ENCODE measurements around the gene FBH1. TPM values are rescaled to one million over a fixed set of nuclear protein-coding genes. Genes with fewer than 3 reads are reported as not detected.
"Not testable (repeated sequence)": the region's sequence is repeated elsewhere in the genome, so short reads cannot be mapped to it uniquely, and the experiment has no call there.

The FBH1 gene
- total RNA-seq, 1 experiment from 2014 or later: 50.5 TPM

GRCh38 chr10:5961405-5962100, 71.5 kb downstream of the FBH1 start:
- H3K4me1 ChIP-seq (ENCODE audit: control insufficient read depth, insufficient read depth, low read length): no peaks in the 10 kb centered on the region
- H3K36me3 ChIP-seq (ENCODE audit: control insufficient read depth, insufficient read depth, low read length): no peaks in the 10 kb centered on the region
- H3K9me3 ChIP-seq (ENCODE audit: control insufficient read depth, insufficient read depth, low read depth, low read length): no peaks in the 10 kb centered on the region
- H3K4me3 ChIP-seq (ENCODE audit: low read depth in 2 of 2, low read length in 2 of 2): no peak overlapping the region
- TF ChIP-seq REST (IDR thresholded peaks at IDR 0.05; ENCODE audit: insufficient read depth in 1 of 2, low read depth in 2 of 2, low read length in 1 of 2) (no peak), SIN3A (IDR thresholded peaks at IDR 0.05; ENCODE audit: borderline replicate concordance, insufficient read depth, low read depth, low read length) (no peak), TCF7L2 (IDR thresholded peaks at IDR 0.05; ENCODE audit: low read depth, low read length) (no peak), CTCF (IDR thresholded peaks at IDR 0.05) (no peak), POLR2AphosphoS5 (IDR thresholded peaks at IDR 0.05; ENCODE audit: low read depth, low read length) (no peak)
- no peaks in the 10 kb centered on the region for H3K27me3 ChIP-seq (ENCODE audit: control insufficient read depth, insufficient read depth, low read length)
- no TSS peak for BruUV-seq (replicated peaks)
- no peak for ATAC-seq
- CTCF ChIA-PET: no interaction called here
- DNase-seq (ENCODE audit: low read depth, low spot score): no peak
- POLR2A ChIA-PET: no interaction called here
- in situ Hi-C loops (cut with HindIII; ENCODE audit: low pct_unique_long_range_greater_than_20kb, low sequenced_read_pairs): no loop called here
- intact Hi-C loops (cut with micrococcal nuclease; ENCODE audit: unreplicated experiment): no loop called here
- H3K27ac ChIP-seq (ENCODE audit: low read length): no peak overlapping the region

- H3K9me3 ChIP-seq (ENCODE audit: control insufficient read depth, insufficient read depth, low read depth, low read length); H3K4me1 ChIP-seq (ENCODE audit: control insufficient read depth, insufficient read depth, low read length); ATAC-seq; H3K36me3 ChIP-seq (ENCODE audit: control insufficient read depth, insufficient read depth, low read length); POLR2A ChIA-PET; H3K4me3 ChIP-seq (ENCODE audit: low read depth in 2 of 2, low read length in 2 of 2); DNase-seq (ENCODE audit: low read depth, low spot score); in situ Hi-C loops (cut with HindIII; ENCODE audit: low pct_unique_long_range_greater_than_20kb, low sequenced_read_pairs); CTCF ChIA-PET; BruUV-seq (replicated peaks); H3K27me3 ChIP-seq (ENCODE audit: control insufficient read depth, insufficient read depth, low read length); H3K27ac ChIP-seq (ENCODE audit: low read length); intact Hi-C loops (cut with micrococcal nuclease; ENCODE audit: unreplicated experiment): not testable (repeated sequence)
Measured at GRCh38 chr10:5962358-5962940, 72.4 kb downstream of the FBH1 start.

- in situ Hi-C loops (cut with HindIII; ENCODE audit: low pct_unique_long_range_greater_than_20kb, low sequenced_read_pairs) (no loop called here), intact Hi-C loops (cut with micrococcal nuclease; ENCODE audit: unreplicated experiment) (no loop called here)
- H3K36me3 ChIP-seq (ENCODE audit: control insufficient read depth, insufficient read depth, low read length): no peaks in the 10 kb centered on the region
- POLR2A ChIA-PET: no interaction called here
- CTCF ChIA-PET: no interaction called here
- H3K9me3 ChIP-seq (ENCODE audit: control insufficient read depth, insufficient read depth, low read depth, low read length): no peaks in the 10 kb centered on the region
- H3K27ac ChIP-seq (ENCODE audit: low read length): no peak overlapping the region
- H3K27me3 ChIP-seq (ENCODE audit: control insufficient read depth, insufficient read depth, low read length): no peaks in the 10 kb centered on the region
- H3K4me1 ChIP-seq (ENCODE audit: control insufficient read depth, insufficient read depth, low read length): no peaks in the 10 kb centered on the region
- DNase-seq (ENCODE audit: low read depth, low spot score) (no peak), ATAC-seq (no peak)
- TF ChIP-seq TCF7L2 (IDR thresholded peaks at IDR 0.05; ENCODE audit: low read depth, low read length): no peak
- TF ChIP-seq POLR2AphosphoS5 (IDR thresholded peaks at IDR 0.05; ENCODE audit: low read depth, low read length): no peak
- TF ChIP-seq CTCF (IDR thresholded peaks at IDR 0.05): no peak
- TF ChIP-seq SIN3A (IDR thresholded peaks at IDR 0.05; ENCODE audit: borderline replicate concordance, insufficient read depth, low read depth, low read length): no peak
- TF ChIP-seq REST (IDR thresholded peaks at IDR 0.05; ENCODE audit: insufficient read depth in 1 of 2, low read depth in 2 of 2, low read length in 1 of 2): no peak
- no TSS peak for BruUV-seq (replicated peaks)
- no peak overlapping the region for H3K4me3 ChIP-seq (ENCODE audit: low read depth in 2 of 2, low read length in 2 of 2)
Measured at GRCh38 chr10:5963071-5963470, 73.0 kb downstream of the FBH1 start.
